H1 (cell line): ENCODE results near the gene GLMN. TPM values are rescaled to one million over a fixed set of nuclear protein-coding genes. Genes with fewer than 3 reads are reported as not detected.

Experiments
- CTCF ChIA-PET: fragments of 300-600 bp; sonication (Branson Sonifier 250); formaldehyde crosslinking; loops from one replicate; lab custom pipeline; 2021; ENCODE audit not compliant: partially characterized antibody; lab: Charles Lee
- POLR2A ChIA-PET: fragments of 300-600 bp; sonication (Branson Sonifier 250); formaldehyde crosslinking; loops from one replicate; lab custom pipeline; 2021; ENCODE audit warnings: inconsistent platforms; ENCODE audit not compliant: partially characterized antibody; lab: Charles Lee
- DNase-seq, 2 experiments: peaks; one replicate each; pipeline versions ENCODE4 v3.0.0 to v3.0.0-alpha.2; 2010 to 2022; ENCODE audit warnings: low spot score in 2 of 2, low read depth in 1 of 2, mixed read lengths in 1 of 2
- FAIRE-seq: peaks from 2 replicates; lab custom pipeline; 2011; peaks lifted over from hg19 to GRCh38; lab: Jason Lieb, UNC
- H2AFZ ChIP-seq: 2 replicates; pipeline ENCODE4 v1.8.1; 2012; ENCODE audit warnings: low read length, inconsistent platforms
- H2AK5ac ChIP-seq: 2 replicates; pipeline ENCODE4 v1.6.1; 2013; ENCODE audit warnings: low read depth, low read length
- H2BK120ac ChIP-seq: replicated peaks from 2 replicates; pipeline ENCODE3; 2013; ENCODE audit warnings: low read depth, low read length, inconsistent platforms
- H2BK12ac ChIP-seq: 2 replicates; pipeline ENCODE4 v1.6.1; 2013; ENCODE audit warnings: low read depth, low read length
- H2BK15ac ChIP-seq: 2 replicates; pipeline ENCODE4 v1.6.1; 2013; ENCODE audit warnings: low read length
- H2BK20ac ChIP-seq: 2 replicates; pipeline ENCODE4 v1.6.1; 2013; ENCODE audit warnings: low read length
- H2BK5ac ChIP-seq: 2 replicates; pipeline ENCODE4 v1.6.1; 2013; ENCODE audit warnings: low read depth, low read length
- H3K14ac ChIP-seq: 2 replicates; pipeline ENCODE4 v1.6.1; 2013; ENCODE audit warnings: inconsistent platforms; ENCODE audit not compliant: insufficient read length
- H3K18ac ChIP-seq: 2 replicates; pipeline ENCODE4 v1.6.1; 2013; ENCODE audit warnings: low read length; ENCODE audit errors: extremely low read depth
- H3K23ac ChIP-seq: 2 replicates; pipeline ENCODE4 v1.6.1; 2013; ENCODE audit warnings: inconsistent platforms; ENCODE audit not compliant: insufficient read length
- H3K23me2 ChIP-seq: 2 replicates; pipeline ENCODE4 v1.6.1; 2013; ENCODE audit warnings: low read depth, low read length
- H3K27ac ChIP-seq: 2 replicates; pipeline ENCODE4 v1.6.1; 2011; ENCODE audit warnings: low read depth, low read length, inconsistent platforms
- H3K27me3 ChIP-seq, 4 experiments: replicated peaks in 1 of 4; 1 replicate in 1 of 4; 2 replicates in 3 of 4; pipeline versions ENCODE4 v1.6.1 to v1.8.1; 2011 to 2013; ENCODE audit warnings: low read length in 3 of 4, mild to moderate bottlenecking in 3 of 4, inconsistent platforms in 2 of 4, mixed read lengths in 2 of 4, moderate library complexity in 1 of 4; ENCODE audit not compliant: control insufficient read depth in 3 of 4, insufficient read depth in 3 of 4; ENCODE audit errors: extremely low read depth in 1 of 4
- H3K36me3 ChIP-seq, 4 experiments: 2 replicates each; pipeline versions ENCODE4 v1.6.1 to v1.8.1; 2011 to 2013; ENCODE audit warnings: mild to moderate bottlenecking in 4 of 4, low read length in 3 of 4, moderate library complexity in 2 of 4, control low read depth in 1 of 4, inconsistent platforms in 1 of 4; ENCODE audit not compliant: insufficient read depth in 4 of 4, control insufficient read depth in 2 of 4
- H3K4ac ChIP-seq: replicated peaks from 2 replicates; pipeline ENCODE3; 2013; ENCODE audit warnings: low read length, low read depth, mixed read lengths, inconsistent platforms; ENCODE audit not compliant: insufficient read length
- H3K4me1 ChIP-seq, 4 experiments: replicated peaks in 1 of 4; 1 replicate in 1 of 4; 2 replicates in 3 of 4; pipeline versions ENCODE4 v1.6.1 to v1.8.1; 2011 to 2013; ENCODE audit warnings: low read length in 3 of 4, inconsistent platforms in 2 of 4, mixed read lengths in 1 of 4; ENCODE audit not compliant: insufficient read depth in 4 of 4, control insufficient read depth in 3 of 4
- H3K4me2 ChIP-seq, 2 experiments: 2 replicates each; pipeline versions ENCODE4 v1.6.1 to v1.8.1; 2011 to 2013; ENCODE audit warnings: low read depth in 2 of 2, low read length in 2 of 2, control low read depth in 1 of 2, inconsistent platforms in 1 of 2, mild to moderate bottlenecking in 1 of 2; ENCODE audit not compliant: insufficient read depth in 1 of 2
- H3K4me3 ChIP-seq, 4 experiments: fragments of 200-600, 300-600 bp in 1 of 4; sonication (generic), shearing (Covaris generic), sonication (Bioruptor Twin) in 1 of 4; 2 replicates each; pipeline versions ENCODE4 v1.5.1 to v1.8.1; 2011 to 2016; ENCODE audit warnings: low read length in 4 of 4, low read depth in 3 of 4, control low read depth in 2 of 4, inconsistent platforms in 2 of 4, mild to moderate bottlenecking in 2 of 4, mixed read lengths in 1 of 4, moderate library complexity in 1 of 4; ENCODE audit not compliant: insufficient read depth in 2 of 4; ENCODE audit errors: extremely low read depth in 1 of 4
- H3K56ac ChIP-seq: replicated peaks from 2 replicates; pipeline ENCODE3; 2013; ENCODE audit warnings: low read depth, mild to moderate bottlenecking, mixed read lengths, low read length, inconsistent platforms; ENCODE audit not compliant: insufficient read length
- H3K79me1 ChIP-seq: 2 replicates; pipeline ENCODE4 v1.6.1; 2013; ENCODE audit warnings: low read depth, low read length, control low read depth
- H3K79me2 ChIP-seq, 2 experiments: 2 replicates each; pipeline versions ENCODE4 v1.6.1 to v1.8.1; 2012 to 2013; ENCODE audit warnings: low read length in 2 of 2, mild to moderate bottlenecking in 2 of 2, inconsistent platforms in 1 of 2; ENCODE audit not compliant: insufficient read depth in 2 of 2, control insufficient read depth in 1 of 2
- H3K9ac ChIP-seq, 4 experiments: replicated peaks in 1 of 4; 1 replicate in 1 of 4; 2 replicates in 3 of 4; pipeline versions ENCODE4 v1.6.1 to v1.8.1; 2011 to 2013; ENCODE audit warnings: low read depth in 3 of 4, low read length in 3 of 4, control low read depth in 2 of 4, mild to moderate bottlenecking in 2 of 4, moderate library complexity in 2 of 4, inconsistent platforms in 1 of 4; ENCODE audit errors: extremely low read depth in 1 of 4
- H3K9me3 ChIP-seq, 2 experiments: 2 replicates each; pipeline versions ENCODE4 v1.6.1 to v1.8.1; 2012 to 2013; ENCODE audit warnings: mild to moderate bottlenecking in 2 of 2, moderate library complexity in 2 of 2, control low read depth in 1 of 2, inconsistent platforms in 1 of 2, low read depth in 1 of 2, low read length in 1 of 2, mixed read lengths in 1 of 2; ENCODE audit not compliant: insufficient read depth in 2 of 2
- H4K20me1 ChIP-seq, 2 experiments: replicated peaks in 1 of 2; 2 replicates each; pipeline versions ENCODE3 to v1.8.1; 2011 to 2013; ENCODE audit warnings: inconsistent platforms in 2 of 2, low read length in 2 of 2, mild to moderate bottlenecking in 1 of 2; ENCODE audit not compliant: insufficient read depth in 2 of 2, control insufficient read depth in 1 of 2
- H4K5ac ChIP-seq: 2 replicates; pipeline ENCODE4 v1.6.1; 2013; ENCODE audit warnings: low read length, low read depth, mixed read lengths, inconsistent platforms; ENCODE audit not compliant: insufficient read length
- H4K8ac ChIP-seq: 2 replicates; pipeline ENCODE4 v1.8.0; 2013; ENCODE audit warnings: mild to moderate bottlenecking, moderate library complexity, low read length, inconsistent platforms; ENCODE audit not compliant: insufficient read depth; ENCODE audit errors: extremely low read depth
- H4K91ac ChIP-seq: replicated peaks from 2 replicates; pipeline ENCODE3; 2013; ENCODE audit warnings: low read length, mixed read lengths, inconsistent platforms; ENCODE audit not compliant: insufficient read length
- FOSL1 ChIP-seq: IDR thresholded peaks from 2 replicates; pipeline ENCODE4 v1.6.1; 2011; ENCODE audit warnings: mild to moderate bottlenecking, low read depth, low read length, moderate library complexity; ENCODE audit not compliant: insufficient read depth
- HDAC2 ChIP-seq, 2 experiments: fragments of 300-600 bp in 1 of 2; sonication (generic) in 1 of 2; IDR thresholded peaks; 2 replicates each; pipeline ENCODE4 v1.6.1; 2011 to 2012; ENCODE audit warnings: low read depth in 2 of 2, low read length in 2 of 2, mild to moderate bottlenecking in 2 of 2, moderate library complexity in 2 of 2, borderline replicate concordance in 1 of 2, inconsistent platforms in 1 of 2
- HDAC6 ChIP-seq: IDR thresholded peaks from one replicate; pipeline ENCODE4 v1.7.1; 2012; ENCODE audit warnings: low read depth, mild to moderate bottlenecking, inconsistent platforms, low read length, moderate library complexity
- JUND ChIP-seq: IDR thresholded peaks from 2 replicates; pipeline ENCODE4 v1.6.1; 2011; ENCODE audit warnings: mild to moderate bottlenecking, improper control_type of control experiment, low read length
- POLR2AphosphoS5 ChIP-seq: IDR thresholded peaks from 2 replicates; pipeline ENCODE4 v1.6.1; 2011; ENCODE audit warnings: low read depth, low read length
- RAD21 ChIP-seq, 2 experiments: IDR thresholded peaks in 1 of 2; conservative IDR thresholded peaks in 1 of 2; 2 replicates each; pipeline ENCODE4 v1.6.1; 2011; ENCODE audit warnings: low read depth in 2 of 2, low read length in 2 of 2, improper control_type of control experiment in 1 of 2, inconsistent platforms in 1 of 2, mild to moderate bottlenecking in 1 of 2, moderate library complexity in 1 of 2
- RXRA ChIP-seq: IDR thresholded peaks from 2 replicates; pipeline ENCODE4 v1.6.1; 2011; ENCODE audit warnings: low read depth, mild to moderate bottlenecking, low read length, moderate library complexity; ENCODE audit not compliant: insufficient read depth
- SIX5 ChIP-seq: IDR thresholded peaks from 2 replicates; pipeline ENCODE4 v1.6.1; 2011; ENCODE audit warnings: mild to moderate bottlenecking, low read depth, low read length
- SP1 ChIP-seq: IDR thresholded peaks from 2 replicates; pipeline ENCODE4 v1.6.1; 2011; ENCODE audit warnings: low read depth, low read length
- TBP ChIP-seq: IDR thresholded peaks from 2 replicates; pipeline ENCODE4 v1.6.1; 2011; ENCODE audit warnings: low read depth, low read length, improper control_type of control experiment
- WGBS, 2 experiments: shearing (Covaris generic) in 1 of 2; methylation state at CpG; one replicate each; pipeline versions ENCODE4 v1.1.6 to v1.1.7; 2013 to 2015; ENCODE audit warnings: low lambda C conversion rate in 2 of 2, mixed read lengths in 2 of 2, inconsistent platforms in 1 of 2, low coverage in 1 of 2, missing lambda C conversion rate in 1 of 2; ENCODE audit not compliant: insufficient replicate concordance in 2 of 2, insufficient coverage in 1 of 2, insufficient read length in 1 of 2; ENCODE audit errors: extremely low coverage in 1 of 2, missing lambda C conversion rate in 1 of 2; 5-methylcytosine and 5-hydroxymethylcytosine counted together
- polyA plus RNA-seq, 7 experiments: library from polyadenylated mRNA; depleted of rRNA in 3 of 7; stranded (reverse) in 5 of 7; unstranded in 2 of 7; fragments of >200 nt in 5 of 7; fragments of 200-250 nt in 2 of 7; gene quantifications; 1 replicate in 5 of 7; 2 replicates in 1 of 7; 4 replicates in 1 of 7; pipeline versions ENCODE4 v1.2.1 to v1.2.3, GENCODE V29; 2011 to 2013; ENCODE audit warnings: missing spikeins in 2 of 7, mixed read lengths in 2 of 7
- total RNA-seq: library from RNA; stranded (reverse); fragmentation: NEBNext Ultra II Directional; extraction: Animal tissue kit (Norgen Biotek cat#: 25700); gene quantifications from 2 replicates; pipeline ENCODE4 v1.2.1, GENCODE V29; 2021

Gene GLMN
- total and polyA plus RNA-seq, 2 of the 8 experiments (the other 6 are each of a cell fraction or from before 2014, with no cell fraction given): 5.7 to 25.0 TPM

DNA sequence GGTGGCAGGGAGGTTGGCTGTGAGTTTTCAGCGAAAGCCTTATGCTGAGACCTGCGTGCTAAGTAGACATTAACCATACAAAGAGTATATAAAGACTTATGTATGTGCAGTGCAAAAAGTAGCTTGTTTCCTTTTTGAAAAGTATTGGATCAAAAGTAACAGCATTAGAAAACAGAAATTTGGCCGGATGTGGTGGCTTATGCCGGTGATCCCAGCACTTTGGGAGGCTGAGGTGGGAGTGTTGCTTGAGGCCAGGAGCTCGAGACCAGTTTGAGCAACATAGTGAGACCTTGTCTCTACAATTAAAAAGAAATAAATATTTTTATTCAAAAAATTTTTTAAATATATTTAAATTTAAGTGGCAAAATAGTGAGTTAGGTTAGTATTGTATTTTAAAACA is 2.2 kb upstream of the GLMN start:
- CTCF ChIA-PET: interaction anchor here (0.6 to 2.2 kb wide), 4 partner anchors 7 to 440 kb away, joined by 3 to 9 read pairs (median 3); no protein-coding TSS in a partner anchor
- no peak overlapping the region for H3K27ac ChIP-seq

More for the DNA sequence above, 2.2 kb upstream of the GLMN start:
- DNase-seq (no peak), FAIRE-seq (no peak)
- Histone ChIP-seq H3K9me3 (no peaks in the 10 kb centered on the region), H3K79me2 (peaks cover 0 to 22% of the 10 kb centered on the region in 2 experiments; a peak in 2 of 4 replicates), H4K8ac (no peak overlapping the region), H3K9ac (no peak overlapping the region), H3K14ac (no peak overlapping the region), H3K18ac (no peak overlapping the region), H4K5ac (no peak overlapping the region), H3K4me2 (no peak overlapping the region), H3K36me3 (peaks cover 5 to 42% (median 17%) of the 10 kb centered on the region in 4 experiments; a peak in 7 of 8 replicates), H4K91ac (no peak overlapping the region), H3K79me1 (no peaks in the 10 kb centered on the region), H3K4me3 (no peak overlapping the region), H3K56ac (no peak overlapping the region), H3K4me1 (peaks cover 0 to 3% (median 1%) of the 10 kb centered on the region in 4 experiments; a peak in 4 of 7 replicates), H3K23ac (no peak overlapping the region), H2AK5ac (no peak overlapping the region), H4K20me1 (no peaks in the 10 kb centered on the region), H3K4ac (no peak overlapping the region), H2BK20ac (no peak overlapping the region), H2BK5ac (no peak overlapping the region), H3K23me2 (peaks cover 3% of the 10 kb centered on the region; the same call in 1 of the 2 replicates), H2AFZ (no peak overlapping the region), H2BK15ac (no peak overlapping the region), H2BK120ac (no peak overlapping the region), H2BK12ac (no peak overlapping the region), H3K27me3 (no peaks in the 10 kb centered on the region)
- POLR2A ChIA-PET: interaction anchor here (1.3 kb wide), 1 partner anchor 180 kb away, joined by 3 read pairs; no protein-coding TSS in a partner anchor
- no peak for TF ChIP-seq HDAC6
- TF ChIP-seq HDAC2 (IDR thresholded peaks at IDR 0.05; ENCODE audit: borderline replicate concordance in 1 of 2, low read depth in 2 of 2, low read length in 2 of 2): no peak
- TF ChIP-seq TBP: no peak
- no peak for TF ChIP-seq POLR2AphosphoS5
- no peak for TF ChIP-seq SIX5
- no peak for TF ChIP-seq RXRA
- no peak for TF ChIP-seq RAD21 (IDR thresholded peaks at IDR 0.05 in 1 of 2, conservative IDR thresholded peaks at IDR 0.05 in 1 of 2; ENCODE audit: low read depth in 2 of 2, low read length in 2 of 2)
- no peak for TF ChIP-seq FOSL1
- TF ChIP-seq SP1: no peak
- no peak for TF ChIP-seq JUND
- WGBS, 2 experiments: 86% methylated on average over 5 of the region's 5 CpGs; no CpG with 5 or more reads in 1 of the 2 experiments
